ENCODE results near the gene STAC3.
"Not testable (repeated sequence)": the region's sequence is repeated elsewhere in the genome, so short reads cannot be mapped to it uniquely, and the experiment has no call there.

Gene STAC3

DNA sequence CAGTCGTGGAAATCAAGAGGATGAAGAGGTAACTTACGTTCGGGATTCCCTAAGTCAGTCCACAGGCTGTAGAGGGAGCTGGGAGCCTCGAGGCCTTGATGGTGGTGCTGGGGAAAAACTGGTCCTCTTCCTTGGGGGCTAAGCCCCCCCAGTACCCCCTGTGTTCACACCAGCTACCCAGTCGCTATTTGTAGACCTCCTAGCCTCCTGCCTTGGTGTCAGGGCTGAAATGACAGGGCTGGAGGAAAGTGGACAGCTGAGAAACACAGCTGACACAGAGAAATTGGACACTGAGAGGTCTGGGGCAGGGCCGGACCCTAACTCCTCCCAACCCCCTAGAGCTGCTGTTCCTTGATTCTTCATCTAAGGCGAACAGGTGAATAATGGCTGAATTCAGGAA, at the start of gene STAC3:
STAC3 (minus strand) TSS at position 232 of the 400 bp plus-strand sequence. CDS start 1,551 bp downstream, outside the sequence.
- DNase-seq (ENCODE audit: low read depth, low spot score), result no peak

DNA sequence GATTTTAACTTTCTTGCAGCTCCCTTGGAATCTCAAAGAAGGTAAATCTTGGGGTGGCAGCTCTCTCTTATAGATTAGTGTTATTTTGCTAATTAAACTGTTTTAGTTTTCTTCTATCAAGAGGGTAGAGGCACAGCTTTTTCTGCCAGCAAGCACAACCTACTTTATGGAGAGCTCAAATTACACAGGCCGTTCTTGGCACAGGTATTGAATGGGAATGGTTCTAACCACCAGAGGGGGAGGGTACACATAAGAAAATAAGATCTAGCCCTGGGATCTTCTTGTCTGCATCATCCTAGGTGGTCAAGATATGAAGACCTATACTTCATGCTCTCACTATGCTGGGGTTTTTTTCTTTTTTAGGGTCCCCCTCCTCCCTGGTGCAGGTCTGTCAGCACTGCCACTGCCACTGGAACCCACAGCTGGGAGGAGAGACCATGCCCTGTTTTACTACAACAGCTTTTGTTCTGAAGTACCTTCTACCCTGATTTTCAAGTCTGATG, 48.6 kb upstream of the STAC3 start:
- DNase-seq (ENCODE audit: low read depth, low spot score), result no peak

DNA sequence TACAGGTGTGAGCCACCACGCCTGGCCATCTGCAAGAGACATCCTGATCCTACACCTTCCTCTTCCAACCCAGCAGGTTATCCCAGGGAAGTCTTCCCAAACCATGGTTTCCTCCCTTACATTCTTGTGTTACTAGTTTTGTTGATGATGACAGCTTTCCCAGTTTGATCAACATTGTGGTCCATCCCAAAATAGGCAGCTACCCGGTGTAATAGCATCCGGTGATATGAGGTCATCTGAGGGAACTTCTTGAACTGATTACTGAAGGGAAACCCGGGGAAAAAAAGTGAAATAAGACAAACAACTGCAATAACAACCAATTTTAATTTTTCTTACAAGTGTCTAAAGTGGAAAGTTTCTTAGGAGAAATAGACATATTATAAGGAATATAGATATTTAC, 45.3 kb upstream of the STAC3 start:
- DNase-seq (ENCODE audit: low read depth, low spot score), result no peak

DNA sequence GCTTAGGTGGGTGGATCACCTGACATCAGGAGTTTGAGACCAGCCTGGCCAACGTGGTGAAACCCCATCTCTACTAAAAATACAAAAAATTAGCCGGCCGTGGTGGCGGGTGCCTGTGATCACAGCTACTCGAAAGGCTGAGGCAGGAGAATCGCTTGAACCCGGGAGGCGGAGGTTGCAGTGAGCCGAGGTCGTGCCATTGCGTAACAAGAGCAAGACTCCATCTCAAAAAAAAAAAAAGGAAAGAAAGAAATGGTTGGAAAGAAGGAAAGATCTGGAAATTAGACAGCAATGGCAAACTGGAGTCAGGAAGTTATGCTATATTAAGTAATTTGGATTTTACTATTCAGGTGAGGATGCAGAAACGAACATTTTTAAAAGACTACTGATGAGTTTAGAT, 31.1 kb upstream of the STAC3 start:
- DNase-seq (ENCODE audit: low read depth, low spot score), result not testable (repeated sequence)

DNA sequence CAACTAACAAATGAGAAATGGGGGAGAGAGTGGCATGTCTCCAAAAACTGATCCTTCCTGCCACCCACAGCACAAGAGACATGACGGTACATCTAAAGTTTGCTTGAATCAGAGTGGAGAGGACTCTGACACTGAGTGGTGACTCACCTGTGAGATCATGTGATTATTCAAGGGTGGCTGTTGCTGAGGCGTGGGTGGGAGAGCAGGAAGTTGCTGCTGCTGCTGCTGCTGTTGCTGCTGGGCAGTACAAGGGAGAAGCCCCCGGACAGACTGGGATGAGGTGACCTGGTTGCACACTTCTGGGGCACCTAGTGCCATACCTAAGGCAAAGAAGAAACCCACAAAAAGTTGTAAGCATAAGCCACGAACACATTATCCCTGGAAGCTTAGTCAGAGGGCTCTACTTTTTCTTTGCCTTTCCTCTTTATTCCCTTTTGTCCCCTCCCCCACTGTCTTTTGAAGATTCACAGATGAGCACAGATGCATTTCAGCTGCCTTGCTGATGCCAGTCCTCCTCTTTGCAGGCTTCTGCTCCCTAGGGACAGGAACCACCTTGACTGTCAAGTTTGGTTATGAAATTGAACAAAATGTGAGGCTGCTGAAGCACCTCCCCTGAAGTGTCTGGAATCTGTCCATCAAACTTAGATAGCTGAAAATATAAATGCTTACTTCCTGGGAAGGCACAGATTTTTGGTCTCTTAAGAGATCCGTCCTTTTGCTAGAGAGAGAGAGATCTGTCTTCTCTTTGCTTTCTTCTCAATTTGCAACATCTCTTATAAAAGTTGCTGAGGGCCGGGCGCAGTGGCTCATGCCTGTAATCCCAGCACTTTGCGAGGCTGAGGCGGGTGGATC, 29.4 kb upstream of the STAC3 start:
- DNase-seq (ENCODE audit: low read depth, low spot score), result peak; percentile 50

DNA sequence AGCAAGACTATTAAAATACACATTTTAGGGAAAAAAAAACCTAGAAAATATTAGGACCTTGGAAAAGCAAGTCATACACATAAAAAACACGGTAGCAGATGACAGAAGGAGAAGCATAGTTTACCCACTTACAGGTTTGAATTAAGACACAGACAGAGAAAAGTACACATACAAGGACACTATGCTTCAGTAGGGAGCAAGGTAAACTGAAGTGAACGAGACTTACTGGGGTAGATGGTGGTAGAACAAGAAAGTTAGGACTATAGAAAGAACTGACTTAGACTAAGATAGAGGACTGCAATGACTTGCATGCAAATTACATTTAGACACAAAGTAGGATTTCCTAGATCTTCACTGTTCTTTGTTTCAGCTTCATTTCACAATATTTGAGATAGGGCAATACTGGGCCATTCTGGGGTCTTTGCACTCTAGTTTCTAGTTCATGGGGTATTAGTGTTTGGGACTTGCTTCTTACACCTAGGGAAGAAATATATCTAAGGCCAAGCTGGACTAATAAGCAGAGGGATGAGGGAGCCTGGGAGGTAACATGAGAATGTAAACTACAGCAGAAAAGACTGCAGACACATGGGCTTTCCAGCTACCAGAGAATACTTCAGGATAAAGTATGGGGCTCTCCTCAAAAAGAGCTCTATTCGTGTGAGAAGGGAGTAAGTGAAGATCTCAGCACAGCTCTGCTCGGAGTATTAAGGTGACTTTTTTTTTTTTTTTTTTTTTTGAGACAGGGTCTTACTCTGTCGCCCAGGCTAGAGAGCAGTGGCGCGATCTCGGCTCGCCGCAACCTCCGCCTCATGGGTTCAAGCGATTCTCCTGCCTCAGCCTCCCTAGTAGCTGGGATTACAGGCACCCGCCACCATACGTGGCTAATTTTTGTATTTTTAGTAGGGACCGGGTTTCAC, 27.7 kb upstream of the STAC3 start:
- no peak for DNase-seq (ENCODE audit: low read depth, low spot score)

DNA sequence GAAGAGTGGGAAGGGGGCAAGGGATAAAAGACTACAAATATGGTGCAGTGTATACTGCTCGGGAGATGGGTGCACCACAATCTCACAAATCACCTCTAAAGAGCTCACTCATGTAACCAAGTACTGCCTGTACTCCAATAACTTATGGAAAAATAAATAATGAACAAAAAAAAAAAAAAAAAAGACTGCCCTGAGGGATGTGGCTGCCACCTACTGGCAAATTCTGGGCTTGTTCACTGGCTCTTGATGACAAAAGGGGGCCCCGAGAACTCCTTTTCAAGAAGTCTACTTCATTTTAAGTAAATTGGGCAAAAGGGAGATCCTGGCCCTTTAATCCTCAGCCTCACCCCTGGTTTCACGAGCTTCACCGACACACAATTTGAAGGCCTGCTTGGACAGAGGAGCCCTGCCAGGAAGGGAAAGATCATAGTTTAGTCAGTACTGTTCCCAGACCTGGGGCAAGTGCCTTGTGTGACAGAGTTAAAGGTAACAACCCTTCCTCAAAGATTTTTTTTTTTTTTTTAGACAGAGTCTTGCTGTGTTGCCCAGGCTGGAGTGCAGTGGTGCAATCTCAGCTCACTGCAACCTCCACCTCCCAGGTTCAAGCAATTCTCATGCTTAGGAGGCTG, 26.1 kb upstream of the STAC3 start:
- no peak for DNase-seq (ENCODE audit: low read depth, low spot score)

DNA sequence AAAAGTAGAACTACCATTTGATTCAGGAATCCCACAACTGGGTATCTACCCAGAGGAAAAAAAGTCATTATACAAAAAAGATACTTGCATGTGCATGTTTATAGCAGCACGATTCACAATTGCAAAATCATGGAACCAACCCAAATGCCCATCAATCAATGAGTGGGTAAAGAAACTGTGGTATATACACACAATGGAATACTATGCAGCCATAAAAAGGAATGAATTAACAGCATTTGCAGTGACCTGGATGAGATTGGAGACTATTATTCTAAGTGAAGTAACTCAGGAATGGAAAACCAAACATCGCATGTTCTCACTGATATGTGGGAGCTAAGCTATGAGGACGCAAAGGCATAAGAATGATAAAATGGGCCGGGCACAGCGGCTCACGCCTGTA, 25.2 kb upstream of the STAC3 start:
- not testable (repeated sequence) for DNase-seq (ENCODE audit: low read depth, low spot score)

DNA sequence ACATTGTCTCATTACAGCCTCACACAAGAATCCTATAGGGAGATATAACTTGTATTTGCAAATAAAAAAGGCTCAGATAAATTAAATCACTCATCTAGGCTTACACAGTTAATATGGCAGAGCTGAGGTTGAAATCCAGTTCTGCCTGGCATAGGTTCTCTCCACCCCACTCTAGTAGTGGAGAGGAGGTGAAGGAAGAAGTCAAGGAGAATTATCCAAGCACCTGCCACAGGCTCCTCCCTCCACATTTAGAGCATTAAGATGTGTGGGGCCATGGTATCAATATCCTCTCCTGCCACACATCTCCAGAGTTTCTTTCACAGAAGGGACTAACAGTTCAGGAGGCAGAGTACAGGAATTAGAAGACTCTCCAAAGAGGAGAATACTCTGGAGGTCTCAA, 22.5 kb upstream of the STAC3 start:
- DNase-seq (ENCODE audit: low read depth, low spot score), result no peak

DNA sequence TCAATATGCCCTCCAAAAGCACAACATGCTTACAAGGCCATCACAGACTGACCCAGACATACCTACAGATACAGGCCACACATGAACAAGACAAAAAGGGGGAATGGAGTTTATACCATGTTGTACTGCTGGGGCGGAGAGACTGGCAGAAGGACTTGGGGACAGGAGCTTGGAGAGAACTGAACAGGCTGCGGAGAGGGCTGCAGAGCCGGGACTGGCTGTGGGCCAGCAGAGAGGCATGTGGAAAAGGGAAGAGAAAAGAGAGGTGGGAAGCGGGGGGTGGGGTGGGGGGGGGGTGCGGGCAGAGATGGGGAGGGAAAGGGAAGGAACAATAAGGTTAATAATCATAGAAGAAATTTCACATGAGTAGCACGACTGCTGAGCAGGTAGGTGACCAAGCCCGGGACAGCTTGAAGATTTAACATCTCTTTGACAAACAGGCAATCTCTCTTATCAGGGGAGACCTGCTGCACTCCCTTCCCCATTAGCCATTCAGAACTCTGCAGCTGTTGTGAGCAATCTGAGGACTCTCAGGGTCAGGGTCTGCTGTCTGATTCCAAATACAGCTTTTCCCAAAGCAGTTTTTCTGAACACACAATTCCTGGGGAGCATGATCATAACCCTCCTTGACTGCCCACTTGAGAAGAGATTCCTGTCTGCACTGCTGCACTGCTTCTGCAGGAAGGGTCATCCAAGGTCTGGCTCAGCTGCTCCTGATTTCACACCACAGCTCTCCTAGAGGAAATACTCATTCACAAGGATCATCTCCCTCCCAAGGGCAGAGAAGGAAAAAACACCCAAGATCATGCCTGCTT, 21.6 kb upstream of the STAC3 start:
- no peak for DNase-seq (ENCODE audit: low read depth, low spot score)

DNA sequence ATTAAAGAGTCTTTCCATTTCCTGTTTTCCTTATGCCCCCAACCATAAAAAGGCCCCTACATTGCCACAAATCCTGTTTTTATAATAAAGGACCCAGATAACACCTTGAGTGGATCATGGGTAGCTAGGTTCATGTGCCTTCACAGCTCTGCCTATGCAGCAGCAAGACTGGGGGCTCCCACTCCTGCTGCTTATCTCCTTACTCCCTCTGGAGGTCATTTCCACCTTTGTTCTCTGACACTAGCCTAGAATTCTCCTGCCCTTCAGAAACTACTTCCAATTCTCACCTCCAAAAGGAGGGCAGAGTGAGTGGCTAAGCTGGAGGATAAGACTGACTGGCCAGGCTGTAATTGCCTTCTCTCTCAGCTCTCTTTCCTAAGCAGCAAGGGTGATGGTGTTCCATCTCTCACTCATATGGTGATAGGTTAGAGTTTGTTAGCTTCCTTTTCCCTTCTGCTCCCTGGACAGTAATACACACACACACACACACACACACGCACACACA, 20.0 kb upstream of the STAC3 start:
- DNase-seq (ENCODE audit: low read depth, low spot score), result no peak

DNA sequence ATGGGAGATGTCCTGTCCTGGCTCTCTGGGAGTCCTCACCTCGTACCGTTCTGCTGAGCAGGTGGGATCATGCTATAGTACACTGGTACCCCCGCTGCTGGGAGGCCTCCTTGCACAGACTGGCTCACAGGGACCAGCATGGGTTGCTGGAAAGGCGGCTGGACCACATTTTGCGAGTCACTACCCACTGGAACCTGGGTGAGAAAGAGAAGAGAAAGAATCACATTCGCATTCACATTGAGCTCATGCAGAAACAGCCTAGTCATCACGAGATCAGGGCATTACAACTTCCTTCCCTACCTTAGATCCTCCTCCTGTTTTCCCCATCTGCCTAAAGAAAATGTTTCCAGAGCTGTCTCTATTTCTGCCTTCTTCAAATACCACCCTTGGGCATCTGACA, 17.3 kb upstream of the STAC3 start:
- DNase-seq (ENCODE audit: low read depth, low spot score), result no peak

DNA sequence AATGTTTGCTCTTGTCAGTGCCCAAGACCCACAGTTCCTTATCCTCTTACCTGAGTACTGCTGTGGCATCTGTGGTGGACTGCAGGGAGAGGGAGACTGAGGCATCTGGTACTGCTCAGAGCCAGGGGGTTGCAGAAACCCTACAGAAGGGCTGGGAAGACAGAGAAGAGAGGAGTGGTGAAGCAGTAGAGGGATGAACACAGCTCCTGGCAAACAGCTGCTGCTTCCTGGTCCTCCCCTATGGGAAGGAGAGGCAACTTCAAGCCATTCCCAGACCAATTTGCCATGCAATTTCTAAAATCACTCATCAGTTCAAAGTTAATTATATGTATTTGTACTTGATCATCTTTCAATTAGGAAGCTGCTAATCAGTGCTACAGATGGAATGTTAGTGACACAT, 15.7 kb upstream of the STAC3 start:
- no peak for DNase-seq (ENCODE audit: low read depth, low spot score)

DNA sequence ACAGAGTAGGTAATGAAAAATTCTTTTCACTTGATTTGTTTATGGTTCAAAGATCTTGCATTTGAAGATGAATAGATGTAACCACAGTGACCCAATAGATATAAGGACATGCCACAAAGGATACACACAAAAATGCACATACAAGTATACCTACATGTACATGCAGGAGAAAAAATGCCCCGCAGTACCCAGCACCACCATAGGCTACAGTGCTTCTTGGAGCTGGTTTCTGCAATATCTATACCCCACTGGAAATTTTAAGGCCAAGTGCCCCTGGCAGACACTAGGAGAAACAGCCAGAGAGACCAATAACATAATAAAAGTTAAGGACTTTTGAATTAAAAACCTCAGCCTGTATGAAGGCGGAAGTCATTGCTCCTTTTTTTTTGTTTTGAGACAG, 12.1 kb upstream of the STAC3 start:
- DNase-seq (ENCODE audit: low read depth, low spot score), result no peak

DNA sequence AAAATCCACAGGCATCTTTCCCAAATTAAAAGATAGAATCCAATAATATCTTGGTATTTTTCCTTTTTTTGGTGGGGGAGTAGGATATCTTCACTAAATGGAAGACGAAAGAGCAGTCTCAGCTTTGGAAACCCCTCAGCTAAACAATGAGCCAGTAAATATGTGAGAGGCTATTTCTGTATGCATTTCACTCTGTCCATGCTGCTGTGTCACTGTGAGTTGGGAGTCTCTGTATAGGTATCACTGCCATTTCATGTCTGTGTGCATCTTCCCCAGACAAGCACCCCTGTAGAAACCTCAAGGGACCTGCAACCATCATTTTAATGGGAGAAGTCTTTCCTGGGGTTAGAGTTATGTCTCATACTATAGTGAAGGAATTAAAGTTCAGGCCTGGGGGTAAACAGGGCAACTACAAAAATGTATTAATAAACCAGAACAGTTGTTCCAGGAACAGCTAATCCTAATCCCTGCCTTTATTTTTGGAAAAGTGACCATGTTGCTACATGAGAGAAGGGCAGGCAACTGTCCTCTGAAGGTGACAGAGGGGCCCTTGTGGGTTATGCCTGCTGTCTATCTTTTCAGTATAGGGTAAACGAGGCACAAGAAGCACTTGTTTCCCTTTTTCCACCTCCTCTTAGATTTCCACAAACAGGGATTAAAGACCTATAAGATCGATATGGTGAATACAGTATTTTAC, 11.3 kb upstream of the STAC3 start:
- DNase-seq (ENCODE audit: low read depth, low spot score), result no peak

DNA sequence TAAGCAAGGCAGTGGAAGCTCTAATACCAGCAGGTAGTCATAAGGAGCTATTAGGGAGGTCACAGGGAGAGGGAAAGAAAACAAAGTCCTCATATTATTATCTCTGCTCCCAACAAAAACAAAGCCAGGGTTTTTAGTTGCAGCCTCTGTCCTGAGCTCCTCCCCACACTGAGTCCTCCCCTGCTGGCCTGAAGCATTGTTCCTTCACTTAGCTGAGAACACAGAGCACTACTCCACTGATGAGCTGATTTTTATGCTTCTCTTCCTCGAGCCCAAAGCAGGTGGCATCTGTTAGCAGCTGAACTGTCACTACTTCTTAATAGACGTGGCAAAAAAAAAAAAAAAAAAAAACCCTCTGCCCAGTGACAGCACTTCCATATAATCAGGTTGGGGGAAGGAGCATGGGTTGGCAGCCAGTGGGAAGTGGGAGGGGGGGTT, 10.5 kb upstream of the STAC3 start:
- no peak for DNase-seq (ENCODE audit: low read depth, low spot score)

DNA sequence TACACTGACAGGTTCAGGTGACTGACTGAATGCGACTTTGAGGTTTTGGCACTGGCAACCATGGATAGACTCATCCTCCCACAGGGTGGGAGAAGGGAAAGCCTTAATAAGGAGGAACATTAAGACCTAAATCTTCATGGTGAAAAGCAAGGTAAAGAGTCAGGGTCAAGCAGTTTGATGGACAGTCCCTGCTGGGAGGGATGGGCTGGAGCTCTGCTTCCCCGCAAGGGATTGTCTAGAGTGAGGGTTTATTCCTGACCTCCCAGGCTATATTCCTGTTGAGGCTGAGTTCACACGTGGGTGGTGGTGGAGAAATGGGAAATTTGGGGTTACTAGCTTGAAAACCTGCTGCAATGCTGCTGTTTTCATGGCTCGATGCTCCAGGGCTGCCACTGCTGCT, 9.4 kb upstream of the STAC3 start:
- no peak for DNase-seq (ENCODE audit: low read depth, low spot score)

DNA sequence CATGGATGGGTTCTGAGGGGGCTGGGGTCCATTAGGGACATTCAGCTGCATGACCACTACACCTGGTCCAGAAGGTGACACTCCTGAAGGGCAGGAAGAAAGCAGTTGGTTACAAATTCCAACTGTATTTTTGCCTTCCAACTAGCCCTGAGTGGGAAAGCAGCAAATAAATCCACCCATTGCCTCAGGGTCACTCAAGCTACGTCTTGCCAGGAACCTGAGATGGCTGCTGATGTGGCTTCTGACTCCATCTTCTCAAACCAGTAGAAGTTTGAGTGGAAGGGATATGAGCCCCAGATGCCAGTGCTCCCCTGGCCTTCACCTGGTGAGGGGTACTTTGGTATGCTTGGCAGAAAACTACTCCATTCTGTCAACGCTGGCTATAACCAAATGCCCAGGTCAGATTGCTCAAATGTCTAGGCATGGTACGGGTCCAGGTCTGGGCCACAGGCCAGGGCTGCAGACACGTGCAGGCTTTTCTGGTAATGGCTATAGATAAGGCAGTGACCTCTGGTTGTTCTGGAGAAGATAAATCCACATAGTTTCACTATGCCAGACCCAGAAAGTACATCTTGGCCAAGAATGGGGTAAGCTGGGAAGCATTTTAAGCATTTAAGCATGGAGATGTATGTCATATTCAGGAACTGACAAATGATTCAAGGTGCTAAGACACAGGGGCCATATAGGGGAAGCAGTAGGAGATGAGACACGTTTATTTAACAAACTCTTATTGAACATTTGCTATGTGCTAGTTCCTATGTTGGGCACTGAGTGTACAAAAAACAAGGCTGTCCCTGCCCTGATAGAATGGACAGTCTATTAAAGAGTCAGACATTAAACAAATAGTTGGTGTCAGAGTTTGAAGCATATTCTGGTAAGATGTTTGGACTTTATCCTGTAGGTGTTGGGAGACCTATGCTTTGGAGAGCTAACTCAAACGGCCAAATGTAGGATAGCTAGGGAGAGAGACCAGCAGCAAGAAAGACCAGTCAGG, 8.3 kb upstream of the STAC3 start:
- DNase-seq (ENCODE audit: low read depth, low spot score), result no peak

DNA sequence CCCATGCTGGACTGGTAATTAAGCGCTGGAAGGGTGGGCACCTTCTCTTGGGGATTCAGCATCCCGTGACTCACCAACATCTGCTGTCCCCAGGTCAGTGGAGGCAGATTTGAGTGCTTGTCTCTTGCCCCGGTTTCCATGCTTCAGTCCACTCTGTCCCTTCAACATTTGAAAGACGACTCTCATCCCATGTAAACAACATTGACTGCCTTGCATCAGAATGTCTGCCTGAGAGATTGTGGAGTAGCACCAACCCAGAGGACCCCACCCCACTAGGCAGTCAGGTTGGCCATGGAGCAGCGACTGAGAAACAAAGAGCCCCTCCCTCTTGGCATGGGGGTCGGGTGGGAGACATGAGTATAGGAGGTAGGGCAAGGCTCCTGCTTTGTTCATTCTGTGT, 4.9 kb upstream of the STAC3 start:
- no peak for DNase-seq (ENCODE audit: low read depth, low spot score)

All from activated naive CD8-positive, alpha-beta T cell treated with anti-CD3 and anti-CD28 coated beads, Interleukin-2, amount 50 U/mL, for 16 hours (primary cell).